Measurements from ENCODE around the gene SLC9A9.

SLC9A9 gene

GRCh38 chr3:143585720-143586456 lies 262.4 kb downstream of the SLC9A9 start:
- Histone ChIP-seq H3K27ac (no peak overlapping the region), H3K4me3 (no peak overlapping the region)
- DNase-seq (ENCODE audit: low spot score), result no peak
- TF ChIP-seq, protein P1, sequence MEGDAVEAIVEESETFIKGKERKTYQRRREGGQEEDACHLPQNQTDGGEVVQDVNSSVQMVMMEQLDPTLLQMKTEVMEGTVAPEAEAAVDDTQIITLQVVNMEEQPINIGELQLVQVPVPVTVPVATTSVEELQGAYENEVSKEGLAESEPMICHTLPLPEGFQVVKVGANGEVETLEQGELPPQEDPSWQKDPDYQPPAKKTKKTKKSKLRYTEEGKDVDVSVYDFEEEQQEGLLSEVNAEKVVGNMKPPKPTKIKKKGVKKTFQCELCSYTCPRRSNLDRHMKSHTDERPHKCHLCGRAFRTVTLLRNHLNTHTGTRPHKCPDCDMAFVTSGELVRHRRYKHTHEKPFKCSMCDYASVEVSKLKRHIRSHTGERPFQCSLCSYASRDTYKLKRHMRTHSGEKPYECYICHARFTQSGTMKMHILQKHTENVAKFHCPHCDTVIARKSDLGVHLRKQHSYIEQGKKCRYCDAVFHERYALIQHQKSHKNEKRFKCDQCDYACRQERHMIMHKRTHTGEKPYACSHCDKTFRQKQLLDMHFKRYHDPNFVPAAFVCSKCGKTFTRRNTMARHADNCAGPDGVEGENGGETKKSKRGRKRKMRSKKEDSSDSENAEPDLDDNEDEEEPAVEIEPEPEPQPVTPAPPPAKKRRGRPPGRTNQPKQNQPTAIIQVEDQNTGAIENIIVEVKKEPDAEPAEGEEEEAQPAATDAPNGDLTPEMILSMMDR (IDR thresholded peaks at IDR 0.05), result no peak

GRCh38 chr3:143584474-143584873 lies 263.8 kb downstream of the SLC9A9 start:
- no peak overlapping the region for H3K27ac ChIP-seq
- TF ChIP-seq, protein P1 (IDR thresholded peaks at IDR 0.05), result no peak
- H3K4me3 ChIP-seq, result no peak overlapping the region
- DNase-seq (ENCODE audit: low spot score), result no peak

GRCh38 chr3:143581972-143582722 lies 266.1 kb downstream of the SLC9A9 start:
- TF ChIP-seq, protein P1 (IDR thresholded peaks at IDR 0.05), result no peak
- no peak overlapping the region for H3K4me3 ChIP-seq
- no peak for DNase-seq (ENCODE audit: low spot score)
- no peak overlapping the region for H3K27ac ChIP-seq

GRCh38 chr3:143578810-143579435 lies 269.3 kb downstream of the SLC9A9 start:
- no peak for DNase-seq (ENCODE audit: low spot score)
- TF ChIP-seq, protein P1 (IDR thresholded peaks at IDR 0.05), result no peak
- no peak overlapping the region for H3K4me3 ChIP-seq
- H3K27ac ChIP-seq, result no peak overlapping the region

DNA sequence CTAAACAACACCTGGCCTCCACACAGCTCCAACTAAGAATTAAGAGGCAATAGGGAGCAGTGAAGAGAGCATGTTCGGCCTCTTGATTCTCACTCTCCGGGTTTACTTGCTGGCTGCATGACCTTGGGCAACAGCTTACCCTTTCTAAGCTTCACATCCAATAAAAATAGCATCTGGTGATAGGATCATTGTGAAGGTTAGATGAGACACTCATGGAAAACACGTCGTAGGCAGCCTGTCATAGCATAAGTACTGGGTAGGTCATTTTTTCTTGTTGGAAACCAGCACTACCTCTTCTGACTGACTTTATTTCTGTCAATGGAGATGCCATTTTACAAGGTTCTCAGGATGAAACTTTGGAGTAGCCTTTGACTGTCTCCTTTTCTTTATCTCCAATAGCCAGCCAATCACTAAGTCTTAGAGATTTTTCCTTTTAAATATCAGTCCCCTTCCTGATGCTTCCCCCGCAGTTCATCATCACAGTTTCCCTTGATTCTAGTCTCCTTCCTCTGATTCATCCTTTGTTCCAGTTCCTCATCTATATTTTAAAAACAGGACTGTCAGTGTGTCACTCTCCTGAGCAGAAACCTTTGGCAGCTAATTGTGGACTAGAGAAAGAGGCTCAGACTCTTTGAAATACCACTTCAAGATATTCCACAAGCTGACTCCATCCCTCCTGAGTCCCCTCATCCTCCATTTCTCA lies 271.5 kb downstream of the SLC9A9 start:
- H3K4me3 ChIP-seq, result no peak overlapping the region
- TF ChIP-seq, protein P1 (IDR thresholded peaks at IDR 0.05), result no peak
- no peak for DNase-seq (ENCODE audit: low spot score)

GRCh38 chr3:143574933-143575332 lies 273.3 kb downstream of the SLC9A9 start:
- no peak overlapping the region for H3K27ac ChIP-seq
- TF ChIP-seq, protein P1 (IDR thresholded peaks at IDR 0.05), result no peak
- H3K4me3 ChIP-seq, result no peak overlapping the region
- DNase-seq (ENCODE audit: low spot score), result no peak

More for the DNA sequence above, 271.5 kb downstream of the SLC9A9 start:
- no peak overlapping the region for H3K27ac ChIP-seq

Data from coronary artery (tissue), 2 donors.